Inflammatory macrophage treated with lipopolysaccharide for 1 hour (primary cell): Measurements from ENCODE around the gene C2CD4A.
A peak's percentile ranks its signal among the peaks of the same experiment; 100 is the strongest.

Experiments used
- DNase-seq, 2 donors: peaks; one replicate each; pipeline ENCODE4 v3.0.0-alpha.2; 2020 to 2022

Gene C2CD4A

DNA sequence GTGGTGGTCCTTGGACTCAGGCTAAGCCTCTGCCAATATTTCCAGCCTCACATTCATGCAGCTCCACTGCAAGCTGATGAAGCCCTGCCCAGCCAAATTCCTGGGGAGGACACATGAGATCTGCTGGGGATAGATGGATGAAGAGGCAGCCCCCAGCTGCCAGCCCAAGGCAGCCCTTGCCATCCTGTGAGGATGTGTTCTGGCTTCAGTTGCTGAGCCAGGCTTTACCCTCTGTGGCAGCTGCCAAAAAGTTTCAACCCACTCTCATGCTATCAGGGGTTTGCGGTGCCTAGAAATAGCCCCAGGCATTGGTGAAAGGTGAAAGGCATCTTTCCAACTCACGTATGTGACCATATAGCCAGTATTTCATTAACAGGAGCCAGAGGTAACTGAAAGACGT is 37.6 kb downstream of the C2CD4A start:
- no peak for DNase-seq

DNA sequence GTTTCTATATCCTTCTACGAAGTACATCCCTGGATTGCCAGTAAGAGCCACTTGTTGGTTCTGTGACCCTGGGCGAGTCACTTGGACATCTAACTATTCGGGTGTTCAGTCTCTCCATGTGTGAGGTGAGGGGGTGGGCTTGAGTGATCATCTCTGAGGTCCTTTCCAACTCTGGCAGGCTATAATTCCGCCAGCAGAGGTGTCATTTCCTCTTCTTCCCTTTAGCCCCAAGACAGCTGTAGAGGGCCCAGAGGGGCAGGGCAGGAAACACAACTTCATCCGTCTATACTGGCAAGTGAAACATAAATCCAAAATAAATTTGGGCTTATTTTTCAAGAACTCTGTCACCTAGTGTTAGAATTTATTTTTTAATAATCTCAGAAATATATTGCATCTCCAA is 38.1 kb downstream of the C2CD4A start:
- no peak for DNase-seq

DNA sequence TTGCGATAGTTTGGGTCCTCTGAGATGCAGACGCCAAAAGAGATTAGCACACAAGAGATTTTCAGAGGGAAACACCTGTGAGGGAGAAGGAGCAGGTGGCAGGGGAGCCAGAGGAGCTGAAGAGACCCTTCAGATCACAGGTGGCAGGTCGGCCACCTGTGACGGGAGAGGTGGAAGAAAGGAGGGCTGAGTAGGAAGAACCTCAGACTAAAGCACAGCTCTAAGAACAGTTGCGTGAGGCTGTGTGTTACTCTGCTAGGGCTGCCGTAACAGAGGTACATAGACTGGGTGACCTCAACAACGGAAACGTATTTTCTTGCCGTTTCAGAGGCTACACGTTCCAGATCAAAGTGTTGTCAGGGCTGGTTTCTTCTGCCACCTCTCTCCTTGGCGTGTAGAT is 38.5 kb downstream of the C2CD4A start:
- DNase-seq, result no peak

DNA sequence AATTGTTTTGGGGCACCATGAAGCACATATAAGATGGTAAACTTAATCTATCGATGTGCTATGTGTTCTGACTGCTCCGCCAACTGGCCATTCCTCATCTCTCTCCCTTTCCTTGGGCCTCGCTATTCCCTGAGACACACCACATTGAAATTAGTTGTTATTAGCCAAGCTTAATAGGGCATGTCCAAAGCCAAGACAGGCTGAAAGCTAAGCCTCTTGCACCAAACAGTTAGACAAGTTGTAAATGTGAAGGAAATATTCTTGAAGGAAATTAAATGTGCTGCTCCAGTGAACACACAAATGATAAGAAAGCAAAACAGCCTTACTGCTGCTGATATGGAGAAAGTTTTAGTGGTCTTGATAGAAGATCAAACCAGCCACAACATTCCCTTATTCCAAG is 39.3 kb downstream of the C2CD4A start:
- no peak for DNase-seq

DNA sequence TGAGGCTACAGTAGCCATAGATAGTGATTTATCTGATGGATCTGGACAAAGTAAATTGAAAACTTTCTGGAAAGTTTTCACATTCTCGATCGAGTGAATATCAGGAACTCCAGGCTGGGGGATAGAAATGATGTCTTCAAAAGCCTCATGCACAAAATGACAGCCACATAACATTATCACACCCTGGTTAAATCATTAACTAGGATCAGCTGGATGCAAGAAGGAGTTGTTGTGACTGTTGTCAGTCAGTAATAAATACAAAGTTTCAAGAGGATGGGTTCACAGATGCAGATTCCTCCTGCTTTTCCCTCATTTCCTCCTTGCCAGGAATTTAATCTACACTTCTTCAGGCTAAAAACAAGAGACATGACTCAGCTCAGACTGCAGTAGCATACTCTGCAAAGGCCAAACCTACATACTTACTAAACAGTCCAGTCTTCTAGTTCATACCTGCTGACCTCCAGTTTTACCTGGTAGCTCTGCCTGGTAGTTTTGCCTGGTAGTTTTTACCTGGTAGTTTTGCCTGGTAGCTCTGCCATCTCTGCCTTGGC is 40.9 kb downstream of the C2CD4A start:
- DNase-seq, result no peak

DNA sequence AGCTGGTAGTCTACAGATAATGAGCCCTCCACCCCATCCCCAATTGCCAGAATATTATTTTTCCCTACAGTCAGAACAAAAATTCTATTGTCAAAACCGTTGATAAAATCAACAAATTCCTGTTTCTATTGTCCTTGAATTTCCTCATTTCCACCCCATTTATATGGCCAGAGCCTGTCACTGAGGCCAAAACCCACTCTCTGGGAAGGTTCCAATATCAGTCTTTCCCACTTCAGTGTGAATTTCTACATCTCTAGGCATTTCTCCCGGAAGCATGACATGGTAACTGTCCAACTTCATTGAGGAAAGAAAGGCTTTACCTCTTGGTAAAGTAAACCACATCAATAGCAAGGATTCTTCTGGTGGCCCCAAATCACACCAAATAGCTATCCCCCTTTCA is 41.6 kb downstream of the C2CD4A start:
- DNase-seq, result no peak

DNA sequence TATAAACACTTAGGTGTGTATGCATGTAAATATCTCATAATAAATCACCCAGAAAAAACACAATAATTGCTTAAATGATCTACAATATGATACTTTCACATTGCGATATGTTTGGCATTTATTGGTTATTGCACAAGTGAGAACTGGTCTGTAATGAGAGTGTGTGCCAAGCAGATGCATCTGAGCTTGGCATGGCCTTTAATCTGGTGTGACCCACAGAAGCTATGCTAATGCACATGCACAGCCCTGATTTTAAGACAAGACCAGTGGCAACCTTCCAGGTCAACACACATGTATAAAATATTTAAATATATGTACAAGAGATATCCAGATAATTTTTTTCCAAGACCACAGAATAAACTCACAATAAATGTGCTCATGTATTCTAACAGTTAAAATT is 42.7 kb downstream of the C2CD4A start:
- DNase-seq, result no peak

DNA sequence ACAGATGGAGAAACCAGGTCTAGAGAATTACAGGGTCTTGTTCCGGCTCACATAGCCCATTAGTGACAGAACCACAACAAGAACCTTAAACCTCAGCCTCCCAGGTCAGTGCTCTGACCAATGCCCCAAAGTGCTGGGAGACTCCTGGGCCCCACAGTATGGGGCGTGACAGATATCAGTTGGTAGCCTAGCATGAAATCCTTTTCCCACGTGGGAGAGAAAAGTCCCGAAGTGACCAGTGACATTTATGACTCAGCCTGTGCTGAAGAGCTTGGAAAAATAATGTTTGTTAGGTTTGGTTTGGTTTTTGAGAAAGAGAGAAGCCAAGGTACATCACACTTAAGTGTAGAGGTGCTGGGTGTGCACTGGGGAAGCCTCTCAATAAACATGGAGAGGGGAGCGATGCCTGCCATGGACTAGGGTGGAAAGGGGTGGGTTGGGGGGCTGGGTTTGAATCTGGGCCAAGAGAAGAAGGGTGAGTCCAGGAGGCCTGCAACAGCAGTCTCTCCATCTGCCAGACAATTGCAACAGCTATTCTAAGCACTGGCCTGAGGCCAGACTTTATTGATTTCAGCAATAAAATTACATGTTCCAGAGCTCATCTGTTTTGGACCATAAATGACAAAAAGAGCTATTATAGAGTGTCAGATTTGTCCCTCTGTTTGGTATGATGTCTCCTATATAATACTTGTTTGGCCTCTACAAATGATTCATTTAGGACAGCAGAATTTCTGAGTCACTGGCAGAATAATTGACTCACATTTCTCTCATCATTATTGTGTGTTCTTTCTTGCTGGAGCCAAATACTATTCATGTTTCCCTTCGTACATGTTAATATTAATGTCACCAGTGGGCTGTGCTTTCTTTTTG is 43.4 kb downstream of the C2CD4A start:
- no peak for DNase-seq

DNA sequence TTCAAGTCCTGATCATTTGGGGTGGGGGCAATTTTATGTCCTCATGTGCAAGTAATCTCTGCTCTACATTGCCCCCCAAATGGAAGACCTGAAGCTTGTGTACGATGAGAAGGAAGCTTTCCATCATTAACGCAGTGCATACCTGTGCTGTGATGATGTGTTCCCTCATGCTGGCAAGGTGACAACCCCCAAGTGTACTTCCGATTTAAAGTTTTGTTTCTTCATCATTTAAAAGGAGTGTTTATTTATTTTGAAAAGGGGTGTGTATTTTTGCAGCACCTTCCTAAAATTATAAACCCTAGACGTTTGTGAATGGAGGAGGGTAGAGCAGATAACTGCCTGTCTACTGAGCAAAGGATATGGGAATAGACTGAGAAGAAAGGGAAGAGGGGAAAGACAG is 45.3 kb downstream of the C2CD4A start:
- no peak for DNase-seq

DNA sequence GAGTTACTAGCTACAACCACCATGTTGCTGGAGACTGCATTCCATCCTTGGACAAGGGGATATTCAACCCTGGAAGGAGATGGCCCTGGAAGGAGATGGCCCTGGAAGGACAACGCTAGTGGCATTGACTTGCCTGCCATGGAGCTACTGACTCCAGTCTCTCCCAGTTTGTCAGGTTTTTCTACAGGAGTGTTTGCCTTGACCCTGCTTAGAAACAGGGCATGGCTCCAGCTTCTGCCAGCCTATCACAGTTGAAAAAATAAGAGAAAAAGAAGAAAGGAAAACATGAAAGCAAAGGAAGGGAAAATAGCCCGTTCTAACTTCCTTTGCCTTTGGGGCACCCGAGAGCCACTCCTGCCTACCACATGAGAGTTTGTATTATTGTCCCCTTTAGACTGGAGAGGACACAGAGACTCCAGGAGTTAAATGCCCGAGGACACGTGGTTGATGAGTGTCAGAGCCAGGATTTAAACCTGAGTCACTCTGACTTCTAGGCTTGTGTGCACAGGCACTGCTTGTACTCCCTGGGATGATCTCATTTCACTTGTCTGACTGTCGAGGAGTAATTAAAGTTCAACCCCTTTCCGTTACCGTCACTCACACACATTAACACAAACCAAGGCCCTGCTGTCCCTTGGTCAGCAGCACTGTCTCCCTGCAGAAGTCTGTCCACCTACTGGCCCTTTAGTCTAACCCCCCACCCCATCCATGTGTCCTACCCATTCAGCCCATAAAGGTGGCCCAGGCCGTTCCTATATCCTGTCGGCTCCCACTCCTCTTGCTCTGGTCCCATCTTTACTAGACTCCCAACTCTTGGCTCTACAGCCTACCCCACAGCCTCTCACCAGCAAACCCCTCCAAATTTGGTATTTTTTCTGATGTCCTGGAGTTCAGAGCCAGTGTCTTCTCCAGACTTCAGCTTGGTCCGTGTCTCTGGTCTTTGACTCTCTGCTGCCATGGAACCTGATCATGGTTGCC is 46.1 kb downstream of the C2CD4A start:
- no peak for DNase-seq

DNA sequence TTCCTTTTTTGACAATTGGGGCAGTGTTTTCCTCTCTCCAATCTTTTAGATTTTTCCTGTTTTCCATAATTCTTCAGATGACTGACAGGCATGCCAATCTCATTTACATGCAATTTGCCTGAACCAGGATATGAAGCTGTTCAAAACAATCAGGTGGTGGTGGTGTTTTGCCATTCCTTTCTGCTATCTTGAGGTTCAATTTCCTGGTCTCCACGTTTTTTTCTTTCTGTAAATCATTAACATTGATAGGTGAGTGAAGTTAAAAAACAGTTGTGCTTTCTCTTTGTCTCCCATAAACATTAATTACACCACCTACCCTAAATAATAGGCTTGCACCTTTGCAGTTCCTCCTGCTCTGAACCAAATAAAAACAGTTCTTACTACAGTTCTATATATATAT is 49.1 kb downstream of the C2CD4A start:
- no peak for DNase-seq

DNA sequence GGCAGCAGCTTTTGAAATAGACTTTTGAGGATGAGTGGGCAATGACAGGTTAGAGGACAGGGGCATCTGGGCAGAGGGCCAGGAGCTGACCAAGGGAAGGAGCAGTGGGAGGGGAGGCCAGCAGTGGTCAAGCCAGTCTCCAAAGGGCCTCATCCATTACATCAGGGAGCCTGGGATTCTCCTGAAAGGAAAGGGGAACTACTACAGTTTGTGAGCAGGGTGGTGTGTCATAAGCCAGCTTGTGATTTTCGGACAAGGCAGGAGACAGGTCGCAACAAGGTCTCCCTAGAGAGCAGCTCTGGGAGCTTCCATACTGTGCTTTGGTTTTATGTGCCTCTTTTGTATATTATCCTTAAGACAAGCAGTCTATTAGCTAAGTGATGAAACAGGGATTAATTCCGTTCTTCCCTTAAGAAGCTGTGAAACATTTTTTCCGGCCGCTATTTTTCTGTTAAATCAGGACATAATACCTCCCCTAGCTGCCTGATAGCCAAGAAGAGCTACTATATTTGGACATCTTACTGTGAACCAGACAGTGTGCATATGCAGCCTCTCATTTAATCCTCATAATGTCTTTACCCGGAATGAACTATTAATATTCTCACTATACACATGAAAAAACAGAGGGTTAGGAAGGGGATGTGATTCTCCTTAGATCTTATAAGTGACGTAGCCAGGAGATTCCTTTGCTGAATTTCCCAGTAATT is 51.9 kb downstream of the C2CD4A start:
- peak; percentile 64 to 85 for DNase-seq

DNA sequence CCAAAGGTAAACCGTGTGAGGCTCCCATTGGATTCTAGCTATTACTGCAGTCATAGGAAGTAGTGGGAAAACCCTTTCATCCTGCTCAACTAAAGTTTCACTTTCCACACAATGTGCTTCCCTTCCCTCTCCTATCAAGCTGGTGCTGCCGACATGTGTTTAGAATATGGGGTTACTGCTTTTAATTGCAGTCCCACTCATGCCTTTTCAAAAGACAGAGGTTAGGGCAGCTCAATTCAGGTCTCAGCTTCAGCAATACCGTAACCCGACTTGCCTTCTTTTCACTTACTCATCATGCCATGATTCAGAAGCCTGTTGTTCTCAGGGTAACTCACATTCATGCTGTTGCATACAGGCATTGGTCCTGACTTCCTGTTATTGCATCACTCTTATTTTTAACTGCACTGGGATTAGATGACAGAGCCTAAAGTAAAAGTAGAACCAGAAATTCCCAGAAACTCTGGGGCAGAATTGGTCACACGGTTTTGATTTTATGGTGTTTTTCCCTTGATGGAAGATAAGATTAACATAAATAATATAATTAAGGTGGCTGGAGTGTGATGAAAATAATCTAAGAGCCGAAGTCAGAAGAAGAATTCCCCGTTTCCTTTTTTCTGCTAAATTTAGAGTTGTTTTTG is 52.6 kb downstream of the C2CD4A start:
- peak; percentile 88 to 97 for DNase-seq

DNA sequence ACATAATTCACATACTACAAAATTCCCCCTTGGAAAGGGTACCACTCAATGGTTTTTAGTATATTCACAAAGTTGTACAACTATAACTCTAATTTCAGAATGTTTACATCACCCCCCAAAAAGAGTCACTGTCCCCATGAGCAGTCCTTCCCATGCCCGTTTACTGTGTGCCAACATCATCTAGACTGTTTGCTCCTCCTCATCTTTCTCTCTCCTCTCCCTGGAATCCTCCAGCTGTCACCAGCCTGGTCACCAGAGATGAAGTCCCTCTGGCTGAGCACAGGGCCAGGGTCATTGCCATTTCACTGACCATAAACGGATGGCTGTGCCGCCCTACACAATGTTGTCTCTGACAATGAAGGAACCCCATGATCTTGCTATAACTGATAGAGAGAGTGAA is 53.1 kb downstream of the C2CD4A start:
- peak in 1 of 2 donors; percentile 10 for DNase-seq
